GM19455 (cell line): Measurements from ENCODE around the gene TRABD2A.

Source experiments
- ATAC-seq: cut with Tn5 transposase; IDR thresholded peaks from one replicate; pipeline ENCODE4 v1.9.1; 2021; ENCODE audit not compliant: unreplicated experiment

Gene TRABD2A

GRCh38 chr2:84823788-84824187, 57.1 kb downstream of the TRABD2A start:
- ATAC-seq, result no peak

GRCh38 chr2:84823229-84823628, 57.7 kb downstream of the TRABD2A start:
- no peak for ATAC-seq

- ATAC-seq, result no peak
Measured at GRCh38 chr2:84821806-84822205, 59.1 kb downstream of the TRABD2A start.

- peak; percentile 91 for ATAC-seq
Measured at GRCh38 chr2:84817239-84817655, 63.6 kb downstream of the TRABD2A start.

GRCh38 chr2:84816426-84817026, 64.4 kb downstream of the TRABD2A start:
- ATAC-seq, result peak; percentile 77

- no peak for ATAC-seq
Measured at GRCh38 chr2:84815146-84815545, 65.7 kb downstream of the TRABD2A start.

GRCh38 chr2:84811839-84812431, 68.9 kb downstream of the TRABD2A start:
- ATAC-seq, result no peak

- ATAC-seq, result no peak
Measured at GRCh38 chr2:84808279-84808678, 72.6 kb downstream of the TRABD2A start.

- no peak for ATAC-seq
Measured at GRCh38 chr2:84807063-84807485, 73.8 kb downstream of the TRABD2A start.

- no peak for ATAC-seq
Measured at GRCh38 chr2:84805250-84805958, 75.5 kb downstream of the TRABD2A start.

- no peak for ATAC-seq
Measured at GRCh38 chr2:84801811-84802210, 79.1 kb downstream of the TRABD2A start.

- ATAC-seq, result no peak
Measured at GRCh38 chr2:84800194-84800805, 80.6 kb downstream of the TRABD2A start.

GRCh38 chr2:84799772-84800171, 81.1 kb downstream of the TRABD2A start:
- no peak for ATAC-seq

- ATAC-seq, result no peak
Measured at GRCh38 chr2:84797271-84797670, 83.6 kb downstream of the TRABD2A start.

GRCh38 chr2:84796798-84797197, 84.1 kb downstream of the TRABD2A start:
- ATAC-seq, result no peak

GRCh38 chr2:84793641-84794040, 87.2 kb downstream of the TRABD2A start:
- no peak for ATAC-seq

GRCh38 chr2:84792856-84793522, 87.9 kb downstream of the TRABD2A start:
- ATAC-seq, result no peak

GRCh38 chr2:84788498-84788897, 92.4 kb downstream of the TRABD2A start:
- ATAC-seq, result no peak

- no peak for ATAC-seq
Measured at GRCh38 chr2:84788027-84788426, 92.9 kb downstream of the TRABD2A start.

GRCh38 chr2:84786601-84787000, 94.3 kb downstream of the TRABD2A start:
- ATAC-seq, result no peak

GRCh38 chr2:84785950-84786349, 94.9 kb downstream of the TRABD2A start:
- ATAC-seq, result no peak
